ENCODE results near the gene MADD.

The MADD gene

DNA sequence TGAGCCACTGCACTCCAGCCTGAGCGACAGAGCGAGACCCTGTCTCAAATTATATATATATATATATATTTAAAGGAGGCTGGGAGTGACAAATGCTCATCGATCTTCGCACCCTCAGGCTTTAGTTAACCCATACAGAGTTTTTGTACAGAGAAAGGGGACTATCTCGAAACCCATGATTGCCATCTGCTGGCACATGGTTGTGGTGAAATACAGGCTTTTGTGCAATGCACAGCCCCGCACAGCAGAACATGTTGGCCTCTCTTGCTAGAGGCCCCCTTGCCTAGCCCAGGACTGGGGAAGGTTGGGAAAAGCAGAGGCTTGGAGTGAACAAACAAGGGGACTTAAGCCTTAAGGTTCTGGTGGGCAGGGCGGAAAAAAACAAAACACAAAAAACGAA lies 78.9 kb downstream of the MADD start:
- Histone ChIP-seq H2AK5ac (ENCODE audit: low read length) (no peak overlapping the region), H3K79me2 (ENCODE audit: control insufficient read depth, insufficient read depth, low read length) (no peaks in the 10 kb centered on the region), H2BK5ac (ENCODE audit: low read length) (no peak overlapping the region), H3K4me2 (ENCODE audit: low read length) (no peak overlapping the region), H3K4me3 (ENCODE audit: low read length) (no peak overlapping the region), H3K18ac (ENCODE audit: low read length) (no peak overlapping the region), H4K8ac (ENCODE audit: low read depth, low read length) (no peak overlapping the region), H3K23ac (ENCODE audit: low read length) (no peak overlapping the region), H3K27me3 (ENCODE audit: insufficient read depth, low read length, poor library complexity) (no peaks in the 10 kb centered on the region), H3K9ac (ENCODE audit: low read length) (no peak overlapping the region), H3K4ac (ENCODE audit: low read depth, low read length) (no peak overlapping the region), H3K27ac (ENCODE audit: low read depth, low read length) (no peak overlapping the region), H2BK15ac (replicated peaks; ENCODE audit: low read depth) (no peak overlapping the region), H3K79me1 (ENCODE audit: low read length) (no peaks in the 10 kb centered on the region), H2BK120ac (ENCODE audit: low read depth, low read length) (no peak overlapping the region), H3K4me1 (ENCODE audit: control insufficient read depth, low read depth, low read length) (peaks cover 2% of the 10 kb centered on the region), H3K56ac (ENCODE audit: low read length) (no peak overlapping the region), H4K5ac (ENCODE audit: low read length) (no peak overlapping the region), H3K36me3 (ENCODE audit: control insufficient read depth, insufficient read depth, low read length) (no peaks in the 10 kb centered on the region)
- WGBS (ENCODE audit: extremely low coverage, insufficient coverage, low lambda C conversion rate): no CpG with 5 or more reads among the region's 8 CpGs
- DNase-seq: peak; percentile 31

- H3K79me2 ChIP-seq (ENCODE audit: control insufficient read depth, insufficient read depth, low read length): no peaks in the 10 kb centered on the region
- no peak overlapping the region for H3K56ac ChIP-seq (ENCODE audit: low read length)
- H3K23ac ChIP-seq (ENCODE audit: low read length): no peak overlapping the region
- DNase-seq: no peak
- H2BK5ac ChIP-seq (ENCODE audit: low read length): no peak overlapping the region
- no peak overlapping the region for H3K4me2 ChIP-seq (ENCODE audit: low read length)
- no peaks in the 10 kb centered on the region for H3K27me3 ChIP-seq (ENCODE audit: insufficient read depth, low read length, poor library complexity)
- H3K18ac ChIP-seq (ENCODE audit: low read length): no peak overlapping the region
- H4K5ac ChIP-seq (ENCODE audit: low read length): no peak overlapping the region
- WGBS (ENCODE audit: extremely low coverage, insufficient coverage, low lambda C conversion rate): no CpG with 5 or more reads among the region's 23 CpGs
- no peak overlapping the region for H3K9ac ChIP-seq (ENCODE audit: low read length)
- no peak overlapping the region for H2BK15ac ChIP-seq (replicated peaks; ENCODE audit: low read depth)
- H4K8ac ChIP-seq (ENCODE audit: low read depth, low read length): no peak overlapping the region
- H2BK120ac ChIP-seq (ENCODE audit: low read depth, low read length): no peak overlapping the region
- peaks cover 2% of the 10 kb centered on the region for H3K4me1 ChIP-seq (ENCODE audit: control insufficient read depth, low read depth, low read length)
- no peak overlapping the region for H2AK5ac ChIP-seq (ENCODE audit: low read length)
- no peaks in the 10 kb centered on the region for H3K79me1 ChIP-seq (ENCODE audit: low read length)
- H3K36me3 ChIP-seq (ENCODE audit: control insufficient read depth, insufficient read depth, low read length): no peaks in the 10 kb centered on the region
- H3K27ac ChIP-seq (ENCODE audit: low read depth, low read length): no peak overlapping the region
- H3K4ac ChIP-seq (ENCODE audit: low read depth, low read length): no peak overlapping the region
- no peak overlapping the region for H3K4me3 ChIP-seq (ENCODE audit: low read length)
Measured at GRCh38 chr11:47349521-47350095, 79.7 kb downstream of the MADD start.

GRCh38 chr11:47350315-47350714 lies 80.4 kb downstream of the MADD start:
- DNase-seq: no peak
- Histone ChIP-seq H2BK120ac (ENCODE audit: low read depth, low read length) (no peak overlapping the region), H3K4me2 (ENCODE audit: low read length) (no peak overlapping the region), H4K8ac (ENCODE audit: low read depth, low read length) (no peak overlapping the region), H3K4ac (ENCODE audit: low read depth, low read length) (no peak overlapping the region), H4K5ac (ENCODE audit: low read length) (no peak overlapping the region), H3K18ac (ENCODE audit: low read length) (no peak overlapping the region), H3K79me2 (ENCODE audit: control insufficient read depth, insufficient read depth, low read length) (no peaks in the 10 kb centered on the region), H3K4me1 (ENCODE audit: control insufficient read depth, low read depth, low read length) (peaks cover 2% of the 10 kb centered on the region), H3K27ac (ENCODE audit: low read depth, low read length) (no peak overlapping the region), H2AK5ac (ENCODE audit: low read length) (no peak overlapping the region), H3K4me3 (ENCODE audit: low read length) (no peak overlapping the region), H3K36me3 (ENCODE audit: control insufficient read depth, insufficient read depth, low read length) (no peaks in the 10 kb centered on the region), H3K9ac (ENCODE audit: low read length) (no peak overlapping the region), H3K56ac (ENCODE audit: low read length) (peak overlapping the region; percentile 42), H3K23ac (ENCODE audit: low read length) (no peak overlapping the region), H2BK5ac (ENCODE audit: low read length) (no peak overlapping the region), H3K79me1 (ENCODE audit: low read length) (no peaks in the 10 kb centered on the region), H2BK15ac (replicated peaks; ENCODE audit: low read depth) (no peak overlapping the region), H3K27me3 (ENCODE audit: insufficient read depth, low read length, poor library complexity) (no peaks in the 10 kb centered on the region)
- no CpG with 5 or more reads among the region's 9 CpGs for WGBS (ENCODE audit: extremely low coverage, insufficient coverage, low lambda C conversion rate)

GRCh38 chr11:47351156-47352126 lies 81.5 kb downstream of the MADD start:
- DNase-seq: peak; percentile 18
- Histone ChIP-seq H3K4me1 (ENCODE audit: control insufficient read depth, low read depth, low read length) (peaks cover 2% of the 10 kb centered on the region), H3K27ac (ENCODE audit: low read depth, low read length) (no peak overlapping the region), H3K4me3 (ENCODE audit: low read length) (no peak overlapping the region), H3K36me3 (ENCODE audit: control insufficient read depth, insufficient read depth, low read length) (no peaks in the 10 kb centered on the region), H3K18ac (ENCODE audit: low read length) (no peak overlapping the region), H3K56ac (ENCODE audit: low read length) (no peak overlapping the region), H3K27me3 (ENCODE audit: insufficient read depth, low read length, poor library complexity) (no peaks in the 10 kb centered on the region), H3K4me2 (ENCODE audit: low read length) (no peak overlapping the region), H2AK5ac (ENCODE audit: low read length) (no peak overlapping the region), H4K5ac (ENCODE audit: low read length) (no peak overlapping the region), H2BK15ac (replicated peaks; ENCODE audit: low read depth) (no peak overlapping the region), H2BK5ac (ENCODE audit: low read length) (no peak overlapping the region), H2BK120ac (ENCODE audit: low read depth, low read length) (no peak overlapping the region), H3K79me1 (ENCODE audit: low read length) (no peaks in the 10 kb centered on the region), H3K23ac (ENCODE audit: low read length) (no peak overlapping the region), H3K4ac (ENCODE audit: low read depth, low read length) (no peak overlapping the region), H3K9ac (ENCODE audit: low read length) (no peak overlapping the region), H4K8ac (ENCODE audit: low read depth, low read length) (no peak overlapping the region), H3K79me2 (ENCODE audit: control insufficient read depth, insufficient read depth, low read length) (no peaks in the 10 kb centered on the region)
- no CpG with 5 or more reads among the region's 29 CpGs for WGBS (ENCODE audit: extremely low coverage, insufficient coverage, low lambda C conversion rate)

GRCh38 chr11:47352556-47352955 lies 82.6 kb downstream of the MADD start, which contains the start of gene MYBPC3:
Gene MYBPC3 (minus strand): TSS chr11:47352702. CDS start chr11:47352647, 55 bp downstream.
- Histone ChIP-seq H3K4me1 (ENCODE audit: control insufficient read depth, low read depth, low read length) (peaks cover 2% of the 10 kb centered on the region), H3K18ac (ENCODE audit: low read length) (no peak within 1 kb of the TSS), H4K5ac (ENCODE audit: low read length) (no peak within 1 kb of the TSS), H3K4me2 (ENCODE audit: low read length) (no peak within 1 kb of the TSS), H3K9ac (ENCODE audit: low read length) (no peak within 1 kb of the TSS), H3K27me3 (ENCODE audit: insufficient read depth, low read length, poor library complexity) (no peaks in the 10 kb centered on the region), H2AK5ac (ENCODE audit: low read length) (no peak within 1 kb of the TSS), H2BK15ac (replicated peaks; ENCODE audit: low read depth) (no peak within 1 kb of the TSS), H3K36me3 (ENCODE audit: control insufficient read depth, insufficient read depth, low read length) (no peaks in the 10 kb centered on the region), H3K4me3 (ENCODE audit: low read length) (no peak within 1 kb of the TSS), H2BK5ac (ENCODE audit: low read length) (no peak within 1 kb of the TSS), H3K79me1 (ENCODE audit: low read length) (no peaks in the 10 kb centered on the region), H4K8ac (ENCODE audit: low read depth, low read length) (no peak within 1 kb of the TSS), H3K23ac (ENCODE audit: low read length) (no peak within 1 kb of the TSS), H3K56ac (ENCODE audit: low read length) (peak within 1 kb of the TSS; percentile 34), H3K27ac (ENCODE audit: low read depth, low read length) (no peak within 1 kb of the TSS), H3K79me2 (ENCODE audit: control insufficient read depth, insufficient read depth, low read length) (no peaks in the 10 kb centered on the region), H2BK120ac (ENCODE audit: low read depth, low read length) (no peak within 1 kb of the TSS), H3K4ac (ENCODE audit: low read depth, low read length) (no peak within 1 kb of the TSS)
- no CpG with 5 or more reads among the region's 5 CpGs for WGBS (ENCODE audit: extremely low coverage, insufficient coverage, low lambda C conversion rate)
- no peak for DNase-seq

Measured in mesendoderm (in vitro differentiated cells).